Esophagus squamous epithelium (tissue), 5 donors: ENCODE results near the gene BATF. TPM values are rescaled to one million over a fixed set of nuclear protein-coding genes. Genes with fewer than 3 reads are reported as not detected.

Experiments used
- DNase-seq: peaks from one replicate; lab custom pipeline; 2025; lab: John Stamatoyannopoulos, UW
- H3K27ac ChIP-seq, 4 donors: fragments of 200-600 bp; sonication (generic); one replicate each; pipeline ENCODE4 v1.5.1; 2016 to 2019; ENCODE audit warnings: mild to moderate bottlenecking in 1 of 4
- H3K27me3 ChIP-seq, 4 donors: fragments of 200-600 bp; sonication (generic); 1 replicate in 3 of 4; 2 replicates in 1 of 4; pipeline versions ENCODE4 v1.5.1 to v1.6.0; 2017 to 2021; ENCODE audit warnings: antibody characterized with exemption in 1 of 4
- H3K36me3 ChIP-seq, 3 donors: fragments of 200-600 bp; sonication (generic); one replicate each; pipeline ENCODE4 v1.5.1; 2016 to 2019
- H3K4me1 ChIP-seq, 3 donors: fragments of 200-600 bp; sonication (generic); one replicate each; pipeline ENCODE4 v1.5.1; 2017 to 2019
- H3K4me3 ChIP-seq, 4 donors: fragments of 200-600 bp; sonication (generic); 1 replicate in 3 of 4; 2 replicates in 1 of 4; pipeline ENCODE4 v1.5.1; 2016 to 2019; ENCODE audit warnings: mild to moderate bottlenecking in 2 of 4, moderate library complexity in 1 of 4
- H3K9me3 ChIP-seq, 3 donors: fragments of 200-600 bp; sonication (generic); one replicate each; pipeline ENCODE4 v1.5.1; 2016 to 2019
- CTCF ChIP-seq, 6 experiments: fragments of 450-650 bp in 4 of 6; fragments of 200-600 bp in 2 of 6; sonication (generic) in 2 of 6; IDR thresholded peaks; one replicate each; pipeline ENCODE4 v1.5.1; 2016 to 2019; ENCODE audit warnings: antibody characterized with exemption in 6 of 6, mild to moderate bottlenecking in 4 of 6, moderate library complexity in 4 of 6
- POLR2A ChIP-seq, 4 donors: fragments of 450-650 bp; IDR thresholded peaks; one replicate each; pipeline ENCODE4 v1.6.1; 2017; ENCODE audit warnings: antibody characterized with exemption in 4 of 4, mild to moderate bottlenecking in 4 of 4, moderate library complexity in 3 of 4
- WGBS, 2 donors: methylation state at CpG; one replicate each; pipeline ENCODE4 v1.1.5; 2018; 5-methylcytosine and 5-hydroxymethylcytosine counted together
- intact Hi-C: fragments of 100-400 bp; cut with DNase I; formaldehyde crosslinking; loops from one replicate; pipeline ENCODE4 v1.15.0; 2022
- total RNA-seq, 4 donors: library from RNA; depleted of rRNA; stranded (reverse); fragments of >200 nt; gene quantifications; one replicate each; pipeline ENCODE4 v1.1.0, GENCODE V29; 2016
- donor health status: DM: yes; HTN: yes; CAD: no.

Gene BATF
- total RNA-seq, 4 donors from 2014 or later: 1.7 to 14.5 (median 6.8) TPM

DNA sequence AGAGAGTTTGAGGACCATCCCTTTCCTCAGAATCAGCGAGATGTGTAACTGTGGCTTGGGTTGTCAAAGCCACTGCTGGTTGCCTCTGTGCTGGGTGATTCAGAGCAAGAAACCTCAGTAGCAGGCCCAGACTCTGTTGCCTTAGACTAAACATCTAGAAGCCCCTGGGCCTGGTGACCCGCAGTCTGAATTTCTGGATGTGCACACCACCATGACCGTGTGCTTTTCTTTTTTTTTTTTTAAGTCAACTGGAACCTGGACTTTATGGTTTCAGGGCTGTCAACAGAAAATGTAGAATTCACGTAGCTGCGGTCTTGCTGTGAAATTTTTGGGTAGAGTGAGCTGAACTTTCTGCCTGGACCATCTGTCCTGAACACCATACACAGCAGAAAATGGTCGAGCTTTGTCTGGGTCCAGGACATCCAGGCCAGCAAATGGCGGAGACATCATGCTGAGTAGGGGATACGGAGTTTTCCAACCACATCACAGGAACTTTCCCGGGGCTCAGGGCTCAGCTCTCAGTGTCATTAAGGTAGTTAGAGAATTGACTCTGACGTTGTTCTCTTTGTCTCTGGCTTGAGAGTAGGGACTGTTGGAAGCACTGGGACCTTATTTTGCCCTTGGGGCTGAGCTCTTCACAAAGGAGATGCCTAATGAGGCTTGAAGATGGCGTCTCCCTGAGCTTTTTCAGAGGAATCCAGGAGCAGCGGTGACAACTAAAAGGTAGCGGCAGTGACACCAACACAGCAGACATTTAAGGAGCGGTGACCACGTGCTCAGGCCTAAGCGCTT lies 23.0 kb upstream of the BATF start:
- H3K4me1 ChIP-seq: no peaks in the 10 kb centered on the region
- TF ChIP-seq POLR2A (IDR thresholded peaks at IDR 0.05) (no peak), CTCF (IDR thresholded peaks at IDR 0.05) (no peak)
- 76 to 85% methylated on average over 11 to 12 of the region's 16 CpGs for WGBS, 2 donors
- H3K27me3 ChIP-seq: no peaks in the 10 kb centered on the region
- intact Hi-C loops: no loop called here
- no peaks in the 10 kb centered on the region for H3K36me3 ChIP-seq
- no peaks in the 10 kb centered on the region for H3K9me3 ChIP-seq
- H3K4me3 ChIP-seq: no peak overlapping the region
- no peak for DNase-seq
- H3K27ac ChIP-seq: no peak overlapping the region

- intact Hi-C loops: no loop called here
- DNase-seq: no peak
- WGBS, 2 donors: 91 to 94% methylated on average over 2 to 3 of the region's 3 CpGs
- Histone ChIP-seq H3K36me3 (no peaks in the 10 kb centered on the region), H3K27me3 (no peaks in the 10 kb centered on the region), H3K4me3 (no peak overlapping the region), H3K9me3 (no peaks in the 10 kb centered on the region), H3K4me1 (no peaks in the 10 kb centered on the region), H3K27ac (no peak overlapping the region)
- TF ChIP-seq CTCF (IDR thresholded peaks at IDR 0.05) (no peak), POLR2A (IDR thresholded peaks at IDR 0.05) (no peak)
Observed at GRCh38 chr14:75501080-75501479, 21.2 kb upstream of the BATF start.

- Histone ChIP-seq H3K27me3 (no peaks in the 10 kb centered on the region), H3K4me1 (no peaks in the 10 kb centered on the region), H3K9me3 (no peaks in the 10 kb centered on the region), H3K36me3 (no peaks in the 10 kb centered on the region), H3K27ac (no peak overlapping the region), H3K4me3 (no peak overlapping the region)
- WGBS, 2 donors: 84 to 96% methylated on average over 1 of the region's 1 CpG
- TF ChIP-seq CTCF (IDR thresholded peaks at IDR 0.05): no peak
- TF ChIP-seq POLR2A (IDR thresholded peaks at IDR 0.05): no peak
- no peak for DNase-seq
- intact Hi-C loops: no loop called here
Observed at GRCh38 chr14:75504411-75504810, 17.9 kb upstream of the BATF start.

DNA sequence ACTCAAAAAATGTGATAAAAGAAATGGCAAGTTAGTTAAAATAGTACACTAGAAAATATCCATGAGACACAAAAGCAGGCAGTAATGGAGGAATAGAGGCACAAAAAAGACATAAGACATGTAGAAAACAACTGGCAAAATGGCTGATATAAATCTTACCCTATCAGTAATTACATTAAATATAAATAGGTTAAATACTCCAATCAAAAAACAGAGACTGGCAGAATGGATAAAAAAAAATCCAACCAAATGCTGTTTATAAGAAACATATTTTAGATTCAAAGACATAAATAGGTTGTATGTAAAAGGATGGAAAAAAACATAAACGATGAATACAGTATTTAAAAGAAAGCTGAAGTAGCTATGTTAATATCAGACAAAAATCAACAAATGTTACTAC lies 15.3 kb upstream of the BATF start:
- 96% methylated on average over 1 of the region's 1 CpG for WGBS, 2 donors
- intact Hi-C loops: no loop called here
- DNase-seq: no peak

More for the DNA sequence above, 15.3 kb upstream of the BATF start:
- Histone ChIP-seq H3K4me3 (no peak overlapping the region), H3K27ac (no peak overlapping the region), H3K36me3 (no peaks in the 10 kb centered on the region), H3K27me3 (no peaks in the 10 kb centered on the region), H3K4me1 (no peaks in the 10 kb centered on the region), H3K9me3 (peaks cover 0 to 5% (median 0%) of the 10 kb centered on the region in 3 donors)
- TF ChIP-seq CTCF (IDR thresholded peaks at IDR 0.05): no peak
- TF ChIP-seq POLR2A (IDR thresholded peaks at IDR 0.05): no peak
